Amygdala (tissue), 56 donors: Measurements from ENCODE around the gene CXorf66.
"Not testable (repeated sequence)": the region's sequence is repeated elsewhere in the genome, so short reads cannot be mapped to it uniquely, and the experiment has no call there.

ENCODE experiments used
- DNase-seq, 56 donors: peaks; one replicate each; lab custom pipeline; 2025; lab: John Stamatoyannopoulos, UW

Gene CXorf66, protein sequence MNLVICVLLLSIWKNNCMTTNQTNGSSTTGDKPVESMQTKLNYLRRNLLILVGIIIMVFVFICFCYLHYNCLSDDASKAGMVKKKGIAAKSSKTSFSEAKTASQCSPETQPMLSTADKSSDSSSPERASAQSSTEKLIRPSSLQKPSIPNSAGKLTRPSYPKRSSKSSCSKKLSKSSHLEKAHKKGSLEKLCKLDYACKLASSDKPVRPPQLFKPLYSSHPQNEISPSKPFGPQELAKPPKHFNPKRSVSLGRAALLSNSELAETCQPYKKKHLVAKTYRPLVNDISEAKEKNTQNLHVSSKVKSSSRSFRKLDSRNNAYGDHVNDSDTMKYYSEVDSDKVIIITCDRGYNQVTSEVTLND

DNA sequence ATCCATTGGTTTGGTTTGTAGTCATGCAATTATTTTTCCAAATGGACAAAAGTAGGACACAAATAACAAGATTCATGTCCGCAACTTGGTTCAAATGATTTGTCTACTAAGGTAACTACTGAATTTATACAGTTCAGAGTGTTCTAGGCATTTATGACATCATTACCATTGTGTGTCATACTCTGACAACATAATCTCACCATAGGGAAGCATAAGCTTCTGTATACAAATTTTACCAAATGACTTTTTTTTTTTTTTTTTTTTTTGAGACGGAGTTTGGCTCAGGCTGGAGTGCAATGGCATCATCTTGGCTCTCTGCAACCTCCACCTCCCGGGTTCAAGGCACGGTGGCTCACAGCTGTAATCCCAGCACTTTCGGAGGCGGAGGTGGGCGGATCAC, at the start of gene CXorf66:
CXorf66 (minus strand) TSS at position 101 of the 400 bp plus-strand sequence; CDS start at position 76, 25 bp downstream.
- no peak for DNase-seq

DNA sequence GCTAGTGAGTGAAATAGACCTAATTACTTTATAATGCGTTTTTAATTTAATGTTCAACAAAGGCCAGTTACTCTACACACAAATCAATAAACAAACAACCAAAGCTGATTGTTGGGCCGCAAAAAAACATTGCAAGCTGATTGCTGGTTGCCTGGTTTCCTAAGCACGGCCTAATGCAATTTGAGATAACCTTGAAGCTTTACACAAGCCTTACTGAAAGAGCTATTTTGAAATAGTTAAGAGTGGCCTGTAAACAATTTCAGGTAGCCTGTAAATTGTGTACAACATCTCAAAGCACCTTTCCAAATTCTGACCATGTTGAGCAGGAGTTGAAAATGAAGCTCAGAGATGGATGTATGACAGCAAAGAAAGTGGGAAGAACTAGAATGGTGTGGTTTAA, 17.5 kb upstream of the CXorf66 start:
- no peak for DNase-seq

DNA sequence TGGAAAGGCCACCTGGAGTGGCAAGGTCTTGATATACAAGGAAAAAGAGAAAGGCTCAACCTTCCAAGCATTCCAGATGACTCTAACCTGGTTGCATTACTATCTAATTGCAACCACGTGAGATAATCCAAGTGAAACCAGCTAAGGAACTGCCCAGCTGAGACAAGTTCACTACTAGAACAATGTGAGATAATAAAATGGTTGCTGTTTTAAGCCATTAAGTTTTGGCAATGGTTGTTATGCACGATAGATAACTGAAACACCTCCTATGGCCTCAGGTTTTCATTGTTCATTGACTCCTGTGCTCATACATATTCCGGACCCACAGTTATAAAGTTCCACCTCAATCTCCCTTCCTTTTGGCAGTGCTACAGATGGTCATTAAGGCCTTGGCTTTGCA, 9.2 kb upstream of the CXorf66 start:
- DNase-seq = no peak

DNA sequence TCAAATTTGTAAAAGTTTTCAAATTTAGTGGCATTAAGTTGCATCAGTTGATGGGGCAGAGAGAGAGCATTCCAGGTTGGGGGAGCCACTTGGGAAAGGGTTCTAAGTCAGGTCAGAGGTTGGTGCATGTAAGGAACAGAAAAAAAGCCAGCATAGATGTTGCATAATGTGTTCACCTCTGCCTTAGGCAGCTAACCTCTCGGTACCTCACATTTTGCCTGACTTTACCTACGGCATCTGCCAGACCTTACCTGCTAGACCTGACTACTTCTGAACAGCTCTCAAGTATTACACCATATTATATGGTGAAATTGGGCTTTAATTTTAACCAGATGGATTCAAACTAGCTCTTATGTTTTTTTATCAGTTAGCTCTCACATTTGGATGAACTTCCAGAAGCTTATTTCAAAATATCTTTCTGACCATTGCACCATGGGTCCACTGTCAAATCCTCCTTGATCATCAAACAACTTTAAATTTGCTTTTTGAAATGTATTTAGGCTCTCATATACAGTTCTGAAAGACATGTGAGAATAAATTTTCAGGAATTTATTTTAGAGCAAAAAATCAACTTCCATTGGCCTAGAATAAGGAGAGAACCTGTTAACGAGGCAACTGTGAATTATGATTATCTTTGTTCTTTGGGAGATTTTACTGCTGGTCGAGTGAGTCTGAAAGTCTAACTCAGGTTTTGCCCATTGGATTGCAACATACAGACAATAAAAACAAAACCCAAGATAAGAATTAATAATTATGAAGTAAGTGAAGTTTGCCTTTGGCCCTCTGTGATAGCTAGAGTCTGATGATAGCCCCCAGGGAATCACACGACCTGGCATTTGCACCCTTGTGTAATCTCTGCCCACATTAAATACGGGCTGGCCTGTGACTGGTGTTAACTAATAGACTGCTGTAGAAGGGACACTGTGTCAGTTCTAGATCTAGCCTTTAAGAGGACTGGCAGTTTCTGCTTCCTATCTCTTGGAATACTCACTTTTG, 7.6 kb upstream of the CXorf66 start:
- DNase-seq = no peak

DNA sequence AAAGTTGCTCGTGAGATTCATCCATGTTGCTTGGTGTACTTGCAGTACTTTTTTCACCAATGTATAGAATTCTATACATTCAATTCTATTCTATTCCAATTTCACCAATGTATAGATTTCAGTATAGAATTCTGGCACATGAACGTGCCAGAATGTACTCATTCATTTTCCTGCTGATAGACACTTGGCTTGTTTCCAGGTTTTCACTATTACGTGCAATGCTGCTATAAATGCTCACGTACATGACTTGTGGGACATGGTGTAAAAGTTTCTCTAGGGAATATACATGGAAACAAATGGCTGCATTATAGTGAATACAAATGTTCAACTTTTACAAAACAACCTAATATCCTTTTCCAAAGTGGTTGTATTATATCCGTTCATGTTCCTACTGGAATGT, 6.8 kb upstream of the CXorf66 start:
- DNase-seq = no peak

DNA sequence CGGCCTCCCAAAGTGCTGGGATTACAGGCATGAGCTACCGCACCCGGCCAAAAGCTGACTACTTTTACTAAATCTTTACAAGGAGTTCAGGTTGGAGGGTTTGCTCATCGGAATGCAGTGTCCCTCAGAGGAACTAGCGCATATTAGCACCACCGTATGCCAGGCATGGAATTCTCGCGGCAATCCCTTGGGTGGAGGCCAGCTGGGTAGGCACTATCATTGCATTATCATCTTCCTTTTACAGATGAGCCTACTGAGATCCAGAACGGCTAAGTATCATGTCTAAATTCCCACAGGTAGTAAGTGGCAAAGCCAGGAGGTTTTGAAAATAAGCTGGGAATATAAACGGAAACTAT, 6.1 kb upstream of the CXorf66 start:
- DNase-seq = no peak

DNA sequence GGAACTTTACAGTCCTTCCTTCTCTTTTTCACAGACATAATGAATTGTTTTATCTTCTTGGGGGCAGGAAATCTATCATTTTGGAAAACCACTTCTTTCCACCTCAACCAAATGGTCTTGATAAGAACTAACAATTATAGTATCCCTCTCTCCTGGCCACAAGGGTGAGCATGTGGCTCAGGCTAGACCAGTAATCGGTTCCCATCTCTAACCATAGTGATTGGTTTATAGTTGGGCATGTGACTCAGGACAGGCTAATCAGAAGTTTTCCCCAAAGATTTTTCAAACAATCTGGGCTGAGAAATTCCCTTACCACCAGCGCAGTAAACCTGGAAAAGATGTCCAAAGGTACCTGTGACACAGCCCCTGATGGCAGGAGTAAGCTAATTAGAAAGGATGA, 4.0 kb upstream of the CXorf66 start:
- no peak for DNase-seq

DNA sequence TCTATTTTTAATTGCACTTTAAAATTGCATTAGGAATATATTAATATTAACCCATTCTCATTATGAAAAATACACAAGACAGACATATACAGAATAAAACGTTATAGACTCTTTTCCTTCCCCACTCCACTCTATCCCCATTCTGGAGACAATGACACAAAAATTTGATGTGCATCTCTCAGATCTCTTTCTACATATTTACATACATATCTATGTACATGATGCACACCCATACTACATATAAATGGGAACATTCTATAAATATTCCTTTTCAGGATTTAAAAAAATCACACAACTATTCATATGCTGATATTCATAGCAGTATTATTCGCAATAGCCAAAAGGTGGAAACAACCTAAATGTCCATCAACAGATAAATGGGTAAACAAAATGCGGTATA, 2.4 kb upstream of the CXorf66 start:
- DNase-seq = no peak

DNA sequence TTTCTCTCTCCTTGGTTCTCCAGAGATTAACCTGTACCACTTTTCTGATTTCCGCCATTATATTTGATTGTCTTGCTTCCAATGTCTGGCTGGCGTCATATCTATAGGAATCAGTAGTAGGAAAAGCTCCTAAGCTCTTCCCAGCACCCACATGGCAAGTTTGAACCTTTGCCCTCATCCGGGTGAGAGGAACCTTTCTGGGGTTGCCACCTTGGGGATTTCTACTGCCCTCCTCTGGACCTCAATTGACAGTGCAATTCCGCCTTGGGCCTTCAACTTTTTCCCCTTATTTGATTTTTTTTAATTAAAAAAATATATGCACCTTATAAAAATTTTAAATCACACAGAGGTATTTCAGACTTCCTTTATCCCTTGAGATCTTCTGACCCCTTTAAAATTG, 2.0 kb upstream of the CXorf66 start:
- DNase-seq = no peak

DNA sequence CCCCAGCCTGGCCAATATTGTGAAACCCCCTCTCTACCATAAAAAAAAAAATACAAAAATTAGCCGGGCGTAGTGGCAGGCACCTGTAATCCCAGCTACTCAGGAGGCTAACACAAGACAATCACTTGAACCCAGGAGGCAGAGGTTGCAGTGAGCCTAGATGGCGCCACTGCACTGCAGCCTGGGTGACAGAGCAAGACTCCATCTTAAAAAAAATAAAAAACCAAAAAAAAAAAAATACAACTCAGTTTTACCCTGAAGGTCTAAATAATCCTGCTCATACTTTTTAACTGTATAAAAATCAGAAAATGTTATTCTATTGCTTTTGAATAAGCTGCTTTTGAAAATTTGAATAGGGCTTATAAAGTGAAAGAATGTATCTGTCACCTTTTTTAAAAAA, 838 bp upstream of the CXorf66 start:
- DNase-seq = not testable (repeated sequence)

DNA sequence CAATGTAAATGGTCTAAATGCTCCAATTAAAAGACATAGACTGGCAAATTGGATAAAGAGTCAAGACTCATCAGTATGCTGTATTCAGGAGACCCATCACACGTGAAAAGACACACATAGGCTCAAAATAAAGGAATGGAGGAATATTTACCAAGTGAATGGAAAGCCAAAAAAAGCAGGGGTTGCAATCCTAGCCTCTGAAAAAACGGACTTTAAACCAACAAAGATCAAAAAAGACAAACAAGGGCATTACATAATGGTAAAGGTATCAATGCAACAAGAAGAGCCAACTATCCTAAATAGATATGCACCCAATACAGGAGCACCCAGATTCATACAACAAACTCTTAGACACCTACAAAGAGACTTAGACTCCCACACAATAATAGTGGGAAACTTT, 4.2 kb downstream of the CXorf66 start:
- not testable (repeated sequence) for DNase-seq

DNA sequence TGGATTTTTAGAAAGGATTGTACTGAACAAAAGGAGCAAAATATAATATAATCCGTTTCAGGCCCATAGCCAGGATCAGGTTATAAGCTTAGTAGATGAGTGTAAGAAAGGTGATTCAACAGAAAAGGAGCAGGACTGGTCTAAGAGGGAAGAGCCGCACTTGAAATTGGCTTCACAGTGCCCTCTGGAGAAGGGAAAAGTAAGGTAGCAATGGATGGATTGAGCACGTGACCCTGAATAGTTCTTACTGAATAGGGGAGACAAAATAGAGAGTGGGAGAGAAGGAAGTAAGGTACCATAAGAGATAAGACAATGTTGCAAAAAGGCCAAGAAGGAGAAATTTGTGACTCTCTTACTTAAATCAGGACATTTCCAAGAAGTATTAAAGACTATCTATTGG, 15.6 kb downstream of the CXorf66 start:
- DNase-seq = no peak

DNA sequence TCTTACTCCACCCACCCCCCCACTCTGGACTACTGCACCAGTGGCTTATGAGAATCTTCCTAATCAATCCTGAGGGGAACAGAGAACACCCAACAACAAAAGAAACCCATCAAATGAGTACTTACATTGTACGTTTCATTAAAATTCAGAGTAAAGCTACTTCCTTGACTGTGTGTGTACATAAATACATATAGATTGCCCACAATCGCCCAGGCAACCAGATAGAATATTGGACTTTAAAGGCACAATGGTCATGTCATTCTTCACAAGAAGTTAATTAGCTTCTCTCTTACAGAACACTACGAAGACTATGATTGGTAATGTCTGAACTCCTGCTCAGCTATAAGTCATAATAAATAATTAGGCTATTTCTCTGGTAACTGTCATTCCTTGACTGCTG, 20.2 kb downstream of the CXorf66 start:
- DNase-seq = no peak

DNA sequence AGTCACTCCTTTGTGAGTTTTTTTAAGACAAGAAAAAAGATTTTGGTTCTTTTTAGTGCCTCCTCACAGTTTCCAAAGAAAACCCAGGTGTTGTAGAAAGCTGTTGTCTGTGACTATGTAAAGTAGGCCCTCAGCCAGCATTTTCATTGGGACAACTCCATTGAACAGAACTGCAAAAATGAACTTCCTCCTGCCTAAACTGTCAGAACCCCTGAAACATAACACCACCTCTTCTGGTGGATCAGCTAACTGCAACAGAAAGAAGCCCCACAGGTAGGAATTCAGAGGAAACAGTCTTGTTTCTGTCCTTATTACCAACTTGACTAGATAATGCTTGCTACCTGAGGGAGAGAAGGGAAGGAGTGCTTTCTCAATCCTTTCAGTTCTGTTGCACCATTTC, 29.1 kb downstream of the CXorf66 start:
- no peak for DNase-seq

DNA sequence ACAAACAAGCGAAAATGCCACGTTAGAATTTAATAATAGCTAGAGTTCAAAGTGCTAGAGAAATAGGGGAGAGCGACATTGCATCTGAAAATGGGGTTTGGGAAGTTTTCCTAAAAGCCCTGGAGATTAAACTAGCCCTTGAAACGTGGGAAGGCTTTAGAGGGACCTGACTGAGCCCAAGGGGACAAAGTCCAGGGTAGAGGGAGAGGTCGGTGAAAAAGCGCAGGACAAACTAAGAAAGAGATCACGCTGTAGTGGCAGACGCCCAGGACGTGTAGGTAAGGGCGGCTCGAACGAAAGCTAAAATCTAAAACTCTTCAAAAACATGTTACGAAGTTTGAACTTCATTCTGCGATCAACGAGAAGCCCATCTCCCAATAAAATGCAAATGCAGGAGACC, 31.4 kb downstream of the CXorf66 start:
- DNase-seq = no peak

DNA sequence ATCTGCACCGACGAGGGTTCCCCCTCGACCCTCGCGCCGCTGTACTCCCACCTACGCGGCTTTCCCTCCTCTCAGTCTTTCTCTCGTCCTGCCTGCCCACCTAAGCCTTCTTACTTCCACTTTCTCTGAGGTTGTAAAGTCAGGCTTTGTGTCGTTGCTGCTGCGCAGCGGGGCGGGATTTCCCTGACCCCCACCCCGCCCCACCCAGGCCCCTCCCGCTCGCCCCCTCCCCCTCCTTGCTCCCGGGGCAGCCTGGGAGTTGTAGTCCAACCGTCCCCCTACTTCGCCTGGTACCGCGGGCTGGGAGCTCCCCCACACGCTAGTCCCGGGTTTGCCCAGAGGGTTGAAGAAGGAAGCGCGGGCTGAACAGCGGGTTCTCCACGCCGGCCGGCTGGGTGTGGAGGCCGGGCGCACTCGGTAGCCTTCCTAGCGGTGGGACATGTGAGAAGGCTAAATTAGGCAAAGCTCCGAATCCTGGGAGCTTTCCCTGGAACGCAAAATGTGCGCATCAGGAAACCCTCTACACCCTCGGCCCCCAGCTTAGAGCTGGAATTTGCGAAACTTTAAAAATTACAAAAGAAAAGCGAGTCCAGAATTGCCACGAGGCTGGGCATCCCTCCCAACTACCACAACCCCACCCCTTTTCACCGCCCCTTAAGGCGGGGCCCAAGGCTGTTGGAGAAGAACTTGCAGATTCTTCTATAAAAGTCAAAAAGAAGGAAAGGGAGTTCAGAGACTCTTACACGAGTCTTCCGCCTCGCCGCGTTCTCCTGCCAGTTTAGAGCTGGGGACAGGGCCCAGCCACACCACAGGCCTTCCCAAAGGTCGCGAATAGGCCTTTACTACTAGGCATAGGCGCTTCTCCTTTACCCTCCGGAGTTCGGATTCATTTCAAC, 32.2 kb downstream of the CXorf66 start, which contains the start of gene ATP11C:
ATP11C (minus strand) TSS at position 153 of the 896 bp plus-strand sequence. CDS start 1,011 bp downstream, outside the sequence.
- peak; percentile 4 to 83 (median 62) for DNase-seq

DNA sequence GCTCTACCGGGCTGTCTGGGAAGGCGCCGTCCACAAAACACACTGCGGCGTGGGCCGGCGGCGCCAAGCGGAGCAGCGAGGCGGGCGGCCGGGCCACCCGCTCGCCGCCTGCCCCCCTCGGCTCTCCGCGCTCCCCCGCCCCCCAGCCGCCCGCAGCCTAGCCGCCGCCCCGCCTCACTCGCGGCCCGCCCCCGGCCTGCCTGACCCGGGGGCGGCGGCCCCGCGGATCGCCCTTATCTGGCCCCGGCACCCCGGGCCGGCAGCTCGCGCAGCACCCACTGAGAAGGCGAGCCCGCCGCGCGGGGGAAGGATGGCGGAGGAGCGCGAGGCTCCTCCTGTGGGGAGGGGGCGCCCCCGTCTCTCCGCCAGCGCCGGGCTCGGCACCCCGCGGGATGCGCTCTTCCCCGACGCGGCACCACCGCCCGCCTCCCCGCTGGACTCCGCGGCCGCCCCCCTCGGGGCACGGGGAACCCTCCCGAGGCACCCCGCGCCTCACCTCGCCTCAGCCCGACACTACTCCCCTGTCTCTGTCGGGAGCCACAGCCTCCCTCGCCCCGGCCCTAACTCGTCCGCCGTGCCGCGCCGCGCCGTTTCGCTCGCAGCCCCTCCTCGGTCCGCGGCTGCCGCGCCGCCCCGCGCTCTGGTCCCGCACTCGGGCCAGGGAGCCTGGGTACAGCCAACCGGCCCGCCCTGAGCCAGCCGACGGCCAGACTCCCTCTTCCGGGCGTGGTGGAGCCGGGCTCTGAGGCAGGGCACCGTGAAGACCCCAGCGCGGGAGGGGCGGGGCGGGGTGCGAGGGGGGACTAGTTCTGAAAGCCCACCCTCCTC, 33.0 kb downstream of the CXorf66 start:
- DNase-seq = peak in 39 of 56 donors; percentile 0 to 56 (median 16)

DNA sequence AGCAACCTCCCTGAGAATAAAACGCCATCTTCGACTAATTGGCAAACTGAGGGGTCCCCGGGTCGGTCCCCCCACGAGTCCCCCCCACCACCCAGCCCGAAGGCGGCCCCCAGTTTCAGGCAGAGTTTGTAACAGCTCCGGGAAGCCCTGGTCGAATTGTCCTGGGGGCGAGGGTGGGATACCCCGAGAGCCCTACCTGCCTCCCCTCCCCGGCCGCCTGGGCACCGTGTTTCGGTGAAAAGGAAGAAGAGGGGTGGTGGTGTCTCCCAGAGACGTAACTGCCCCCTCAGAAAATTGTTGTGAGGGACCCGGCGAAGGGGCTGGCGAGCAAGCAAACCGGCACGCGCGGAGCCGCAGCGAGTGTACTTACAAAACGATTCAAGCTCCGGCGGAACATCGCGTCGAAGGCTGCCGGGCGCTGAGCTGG, 33.7 kb downstream of the CXorf66 start:
- DNase-seq = peak in 6 of 56 donors; percentile 0 to 16 (median 7)

DNA sequence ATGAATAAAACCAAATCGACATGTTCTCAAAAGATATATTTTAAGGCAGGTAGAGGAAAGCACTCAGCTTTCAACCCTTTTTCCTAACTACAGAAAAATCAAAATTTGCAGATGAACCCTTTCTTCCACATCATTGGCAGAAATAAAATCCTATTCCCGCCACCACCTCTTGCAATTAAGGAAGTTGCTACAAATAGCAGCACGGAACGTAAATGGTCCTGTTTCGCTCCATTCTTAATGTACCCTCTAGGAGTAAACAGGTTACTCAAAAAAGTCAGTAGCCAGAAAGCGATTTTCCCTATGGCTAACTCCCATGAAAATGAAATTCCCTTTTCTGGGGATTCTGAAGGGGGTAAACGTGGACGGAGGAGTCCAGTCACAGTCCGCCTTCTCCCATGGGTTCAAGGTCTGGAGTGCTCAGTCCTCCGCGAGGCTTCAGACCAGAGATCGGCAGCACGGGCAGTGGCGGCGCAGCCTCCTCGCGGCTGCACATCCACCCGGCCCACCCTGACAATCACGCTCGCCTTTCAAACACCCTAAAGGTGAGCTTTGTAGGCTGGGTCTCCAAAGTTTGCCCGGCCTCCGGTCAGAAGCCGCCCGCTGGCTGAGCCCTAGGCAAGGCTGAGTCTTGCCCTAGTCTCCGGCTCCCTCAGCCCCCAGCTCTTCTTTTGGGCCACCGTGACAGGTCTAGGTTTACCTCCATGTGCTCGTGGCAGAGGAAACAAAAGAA, 34.2 kb downstream of the CXorf66 start:
- DNase-seq = peak in 12 of 56 donors; percentile 0 to 11 (median 2)
